Neural cell (in vitro differentiated cells): ENCODE data around the gene SLCO2B1. TPM values are rescaled to one million over a fixed set of nuclear protein-coding genes. Genes with fewer than 3 reads are reported as not detected.

Experiments
- H2AFZ ChIP-seq: fragments of 200-600, 300-800 bp; sonication (generic), shearing (Covaris generic); 2 replicates; pipeline ENCODE4 v1.6.0; 2014; ENCODE audit warnings: low read depth, mild to moderate bottlenecking, antibody characterized with exemption, low read length, moderate library complexity
- H3F3A ChIP-seq: fragments of 200-600 bp; shearing (Covaris generic); 2 replicates; pipeline ENCODE4 v1.6.1; 2016; ENCODE audit warnings: mild to moderate bottlenecking, moderate library complexity, mixed read lengths, antibody characterized with exemption, low read length; ENCODE audit not compliant: insufficient read depth, poor library complexity, severe bottlenecking
- H3K27ac ChIP-seq: fragments of 200-600, 300-800 bp; sonication (generic), shearing (Covaris generic); 2 replicates; pipeline ENCODE4 v1.5.1; 2014; ENCODE audit warnings: mild to moderate bottlenecking, low read length, moderate library complexity
- H3K27me3 ChIP-seq: fragments of 300-800, 200-600 bp; sonication (generic), shearing (Covaris generic); 2 replicates; pipeline ENCODE4 v1.6.0; 2014; ENCODE audit warnings: mild to moderate bottlenecking, low read depth, low read length, moderate library complexity; ENCODE audit not compliant: insufficient read depth
- H3K36me3 ChIP-seq: fragments of 300-800, 200-600 bp; sonication (generic), shearing (Covaris generic); 2 replicates; pipeline ENCODE4 v1.5.1; 2014; ENCODE audit warnings: mild to moderate bottlenecking, antibody characterized with exemption, low read length, moderate library complexity; ENCODE audit not compliant: insufficient read depth
- H3K4me2 ChIP-seq: fragments of 300-800, 200-600 bp; sonication (generic), shearing (Covaris generic); 2 replicates; pipeline ENCODE4 v1.6.0; 2014; ENCODE audit warnings: mild to moderate bottlenecking, low read length
- H3K4me3 ChIP-seq: fragments of 300-800, 200-600 bp; sonication (generic), shearing (Covaris generic); 2 replicates; pipeline ENCODE4 v1.5.1; 2014; ENCODE audit warnings: mild to moderate bottlenecking, low read length, moderate library complexity
- H3K79me2 ChIP-seq: fragments of 200-600 bp; shearing (Covaris generic); replicated peaks from 2 replicates; pipeline ENCODE4 v1.6.0; 2014; ENCODE audit warnings: mild to moderate bottlenecking, low read length, moderate library complexity; ENCODE audit not compliant: insufficient read depth
- H3K9ac ChIP-seq: fragments of 300-800, 200-600 bp; sonication (generic), shearing (Covaris generic); 2 replicates; pipeline ENCODE4 v1.6.1; 2016; ENCODE audit warnings: mild to moderate bottlenecking, low read length, mixed read lengths
- H3K9me2 ChIP-seq: fragments of 200-600 bp; shearing (Covaris generic); 2 replicates; pipeline ENCODE4 v1.6.1; 2016; ENCODE audit warnings: mild to moderate bottlenecking, low read length, mixed read lengths; ENCODE audit not compliant: insufficient read depth
- H3K9me3 ChIP-seq: fragments of 200-600, 300-800 bp; sonication (generic), shearing (Covaris generic); 2 replicates; pipeline ENCODE4 v1.6.1; 2016; ENCODE audit warnings: mild to moderate bottlenecking, mixed run types, low read length, moderate library complexity, mixed read lengths
- H4K20me1 ChIP-seq: fragments of 200-600 bp; shearing (Covaris generic); 2 replicates; pipeline ENCODE4 v1.6.1; 2016; ENCODE audit warnings: mild to moderate bottlenecking, mixed run types; ENCODE audit not compliant: insufficient read depth
- CTCF ChIP-seq: fragments of 450-650 bp; IDR thresholded peaks from 2 replicates; pipeline ENCODE4 v1.5.1; 2014; ENCODE audit warnings: antibody characterized with exemption, mild to moderate bottlenecking, moderate library complexity; ENCODE audit not compliant: poor library complexity, severe bottlenecking
- EP300 ChIP-seq: fragments of 450-650 bp; conservative IDR thresholded peaks from 2 replicates; pipeline ENCODE4 v1.6.1; 2014; ENCODE audit warnings: antibody characterized with exemption, mild to moderate bottlenecking, moderate library complexity; ENCODE audit not compliant: poor library complexity, severe bottlenecking
- EZH2 ChIP-seq: fragments of 200-600, 300-800 bp; shearing (Covaris generic), sonication (generic); IDR thresholded peaks from 2 replicates; pipeline ENCODE4 v1.6.1; 2014; ENCODE audit warnings: antibody characterized with exemption, low read length, borderline replicate concordance, mild to moderate bottlenecking; ENCODE audit not compliant: insufficient read depth, poor library complexity, severe bottlenecking
- MXI1 ChIP-seq: fragments of 450-650 bp; conservative IDR thresholded peaks from 2 replicates; pipeline ENCODE4 v1.6.1; 2014; ENCODE audit warnings: antibody characterized with exemption, mild to moderate bottlenecking; ENCODE audit not compliant: poor library complexity, severe bottlenecking
- POLR2AphosphoS5 ChIP-seq: IDR thresholded peaks from 2 replicates; pipeline ENCODE4 v1.6.1; 2012
- RAD21 ChIP-seq: fragments of 450-650 bp; conservative IDR thresholded peaks from 2 replicates; pipeline ENCODE4 v1.6.1; 2014; ENCODE audit warnings: antibody characterized with exemption, mild to moderate bottlenecking, moderate library complexity
- REST ChIP-seq: IDR thresholded peaks from 2 replicates; pipeline ENCODE4 v1.6.1; 2012; ENCODE audit warnings: borderline replicate concordance
- SMC3 ChIP-seq: fragments of 450-650 bp; conservative IDR thresholded peaks from 2 replicates; pipeline ENCODE4 v1.6.1; 2014; ENCODE audit warnings: antibody characterized with exemption, mild to moderate bottlenecking, moderate library complexity; ENCODE audit not compliant: poor library complexity
- TAF1 ChIP-seq: IDR thresholded peaks from 2 replicates; pipeline ENCODE4 v1.6.1; 2012; ENCODE audit warnings: low read depth
- polyA plus RNA-seq: library from polyadenylated mRNA; depleted of rRNA; stranded (reverse); fragments of >200 nt; gene quantifications from 2 replicates; pipeline ENCODE4 v1.2.3, GENCODE V29; 2014

SLCO2B1 gene
- polyA plus RNA-seq, 1 donor from 2014 or later, result not detected

GRCh38 chr11:75135021-75135650 is 15.8 kb upstream of the SLCO2B1 start:
- Histone ChIP-seq H4K20me1 (no peaks in the 10 kb centered on the region), H3K9me3 (no peaks in the 10 kb centered on the region), H3K27me3 (no peaks in the 10 kb centered on the region), H2AFZ (no peak overlapping the region), H3K9ac (no peak overlapping the region), H3K27ac (no peak overlapping the region), H3F3A (no peaks in the 10 kb centered on the region), H3K4me3 (no peak overlapping the region), H3K36me3 (no peaks in the 10 kb centered on the region), H3K79me2 (no peaks in the 10 kb centered on the region), H3K9me2 (no peaks in the 10 kb centered on the region), H3K4me2 (no peak overlapping the region)
- no peak for TF ChIP-seq TAF1
- TF ChIP-seq EP300, result no peak
- TF ChIP-seq POLR2AphosphoS5, result no peak

- H3K79me2 ChIP-seq, result no peaks in the 10 kb centered on the region
- H3K4me3 ChIP-seq, result no peak overlapping the region
- H3K9me2 ChIP-seq, result no peaks in the 10 kb centered on the region
- no peaks in the 10 kb centered on the region for H3F3A ChIP-seq
- H3K27me3 ChIP-seq, result no peaks in the 10 kb centered on the region
- no peaks in the 10 kb centered on the region for H3K36me3 ChIP-seq
- H3K9me3 ChIP-seq, result no peaks in the 10 kb centered on the region
- H3K9ac ChIP-seq, result no peak overlapping the region
- H2AFZ ChIP-seq, result no peak overlapping the region
- H3K27ac ChIP-seq, result no peak overlapping the region
- H4K20me1 ChIP-seq, result no peaks in the 10 kb centered on the region
- no peak overlapping the region for H3K4me2 ChIP-seq
- no peak for TF ChIP-seq SMC3
- TF ChIP-seq MXI1, result no peak
- TF ChIP-seq POLR2AphosphoS5, result no peak
- TF ChIP-seq REST, result no peak
- no peak for TF ChIP-seq EZH2
- TF ChIP-seq TAF1, result no peak
- TF ChIP-seq EP300, result no peak
- no peak for TF ChIP-seq CTCF
- TF ChIP-seq RAD21, result no peak
These were observed 15.3 kb upstream of the SLCO2B1 start for GRCh38 chr11:75135651-75136050.
